HepG2 (cell line): ENCODE measurements around the gene ELFN1. TPM values are rescaled to one million over a fixed set of nuclear protein-coding genes. Genes with fewer than 3 reads are reported as not detected.

Experiments
- FOSL1 ChIP-seq: sonication (generic); formaldehyde crosslinking; IDR thresholded peaks from 2 replicates; pipeline ENCODE4 v1.9.0; 2021; ENCODE audit warnings: missing genetic modification reagents, borderline replicate concordance
- FOXA1 ChIP-seq, 2 experiments: fragments of 450-650 bp in 1 of 2; sonication (generic) in 1 of 2; formaldehyde crosslinking in 1 of 2; IDR thresholded peaks; 2 replicates each; pipeline versions ENCODE4 v1.4.0 to v1.6.1; 2016 to 2020; ENCODE audit warnings: missing genetic modification reagents in 1 of 2
- FOXP4 ChIP-seq: sonication (generic); formaldehyde crosslinking; IDR thresholded peaks from 2 replicates; pipeline ENCODE4 v1.4.0; 2020; ENCODE audit warnings: missing genetic modification reagents
- KLF13 ChIP-seq: sonication (generic); formaldehyde crosslinking; IDR thresholded peaks from 2 replicates; pipeline ENCODE4 v1.4.0; 2020; ENCODE audit warnings: mild to moderate bottlenecking, missing genetic modification reagents
- LRRFIP1 ChIP-seq: sonication (generic); formaldehyde crosslinking; conservative IDR thresholded peaks from 2 replicates; pipeline ENCODE4 v1.4.0; 2020; ENCODE audit warnings: missing genetic modification reagents
- MTF1 ChIP-seq: sonication (generic); formaldehyde crosslinking; IDR thresholded peaks from 2 replicates; pipeline ENCODE4 v1.5.0; 2020; ENCODE audit warnings: missing genetic modification reagents
- POGK ChIP-seq: sonication (generic); formaldehyde crosslinking; conservative IDR thresholded peaks from 2 replicates; pipeline ENCODE4 v1.8.0; 2022; ENCODE audit warnings: mild to moderate bottlenecking, moderate library complexity, missing genetic modification reagents
- TBP ChIP-seq: sonication (generic); formaldehyde crosslinking; IDR thresholded peaks from 2 replicates; pipeline ENCODE4 v1.5.0; 2020; ENCODE audit warnings: missing genetic modification reagents
- ZBTB10 ChIP-seq: sonication (generic); formaldehyde crosslinking; IDR thresholded peaks from 2 replicates; pipeline ENCODE4 v1.4.0; 2020; ENCODE audit warnings: missing genetic modification reagents, borderline replicate concordance
- ZNF317 ChIP-seq: sonication (generic); formaldehyde crosslinking; IDR thresholded peaks from 2 replicates; pipeline ENCODE4 v1.5.0; 2020; ENCODE audit warnings: mild to moderate bottlenecking, missing genetic modification reagents
- ZNF414 ChIP-seq: sonication (generic); formaldehyde crosslinking; IDR thresholded peaks from 2 replicates; pipeline ENCODE4 v1.5.0; 2020; ENCODE audit warnings: missing genetic modification reagents
- ZSCAN21 ChIP-seq: sonication (generic); formaldehyde crosslinking; IDR thresholded peaks from 2 replicates; pipeline ENCODE4 v1.8.0; 2022; ENCODE audit warnings: mild to moderate bottlenecking, missing genetic modification reagents, moderate library complexity, borderline replicate concordance
- polyA plus RNA-seq, 8 experiments: library from polyadenylated mRNA; depleted of rRNA in 3 of 8; stranded (reverse) in 7 of 8; unstranded in 1 of 8; fragments of >200 nt; fragmentation: Illumina TruSeq in 4 of 8; extraction: Trizol in 4 of 8; gene quantifications; 2 replicates each; pipeline versions ENCODE4 v1.2.1 to v1.2.3, GENCODE V29; 2011 to 2016; ENCODE audit warnings: low read depth in 4 of 8, missing spikeins in 1 of 8, mixed read lengths in 1 of 8; ENCODE audit not compliant: insufficient read depth in 1 of 8
- total RNA-seq, 5 experiments: library from RNA; depleted of rRNA; stranded (reverse); fragments of >200 nt; fragmentation: Illumina TruSeq; extraction: Trizol; gene quantifications; 2 replicates each; pipeline ENCODE4 v1.2.3, GENCODE V29; 2016; ENCODE audit warnings: low read depth in 1 of 5
- TF ChIP-seq, protein P1 (sequence below): IDR thresholded peaks from 2 replicates; pipeline ENCODE4 v1.4.0; 2020; ENCODE audit warnings: mild to moderate bottlenecking, missing genetic modification reagents

Gene ELFN1
- total and polyA plus RNA-seq, 2 of the 13 experiments (the other 11 are each of a cell fraction or from before 2014, with no cell fraction given) = 0.13 to 0.18 TPM

- TF ChIP-seq ZBTB10 = peak; percentile 87
- no peak for TF ChIP-seq ZNF317 (CRISPR knock-in tag)
- TF ChIP-seq, protein P1, sequence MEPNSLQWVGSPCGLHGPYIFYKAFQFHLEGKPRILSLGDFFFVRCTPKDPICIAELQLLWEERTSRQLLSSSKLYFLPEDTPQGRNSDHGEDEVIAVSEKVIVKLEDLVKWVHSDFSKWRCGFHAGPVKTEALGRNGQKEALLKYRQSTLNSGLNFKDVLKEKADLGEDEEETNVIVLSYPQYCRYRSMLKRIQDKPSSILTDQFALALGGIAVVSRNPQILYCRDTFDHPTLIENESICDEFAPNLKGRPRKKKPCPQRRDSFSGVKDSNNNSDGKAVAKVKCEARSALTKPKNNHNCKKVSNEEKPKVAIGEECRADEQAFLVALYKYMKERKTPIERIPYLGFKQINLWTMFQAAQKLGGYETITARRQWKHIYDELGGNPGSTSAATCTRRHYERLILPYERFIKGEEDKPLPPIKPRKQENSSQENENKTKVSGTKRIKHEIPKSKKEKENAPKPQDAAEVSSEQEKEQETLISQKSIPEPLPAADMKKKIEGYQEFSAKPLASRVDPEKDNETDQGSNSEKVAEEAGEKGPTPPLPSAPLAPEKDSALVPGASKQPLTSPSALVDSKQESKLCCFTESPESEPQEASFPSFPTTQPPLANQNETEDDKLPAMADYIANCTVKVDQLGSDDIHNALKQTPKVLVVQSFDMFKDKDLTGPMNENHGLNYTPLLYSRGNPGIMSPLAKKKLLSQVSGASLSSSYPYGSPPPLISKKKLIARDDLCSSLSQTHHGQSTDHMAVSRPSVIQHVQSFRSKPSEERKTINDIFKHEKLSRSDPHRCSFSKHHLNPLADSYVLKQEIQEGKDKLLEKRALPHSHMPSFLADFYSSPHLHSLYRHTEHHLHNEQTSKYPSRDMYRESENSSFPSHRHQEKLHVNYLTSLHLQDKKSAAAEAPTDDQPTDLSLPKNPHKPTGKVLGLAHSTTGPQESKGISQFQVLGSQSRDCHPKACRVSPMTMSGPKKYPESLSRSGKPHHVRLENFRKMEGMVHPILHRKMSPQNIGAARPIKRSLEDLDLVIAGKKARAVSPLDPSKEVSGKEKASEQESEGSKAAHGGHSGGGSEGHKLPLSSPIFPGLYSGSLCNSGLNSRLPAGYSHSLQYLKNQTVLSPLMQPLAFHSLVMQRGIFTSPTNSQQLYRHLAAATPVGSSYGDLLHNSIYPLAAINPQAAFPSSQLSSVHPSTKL (CRISPR knock-in tag) = no peak
- no peak for TF ChIP-seq ZNF414 (CRISPR knock-in tag)
- no peak for TF ChIP-seq MTF1 (CRISPR knock-in tag)
- TF ChIP-seq ZSCAN21 (CRISPR knock-in tag) = no peak
- no peak for TF ChIP-seq POGK (CRISPR knock-in tag)
- no peak for TF ChIP-seq FOXP4 (CRISPR knock-in tag)
- TF ChIP-seq FOXA1 (IDR thresholded peaks at IDR 0.05) = no peak
- no peak for TF ChIP-seq FOXA1 (CRISPR knock-in tag; IDR thresholded peaks at IDR 0.05)
- no peak for TF ChIP-seq KLF13 (CRISPR knock-in tag)
- no peak for TF ChIP-seq FOSL1 (CRISPR knock-in tag)
- no peak for TF ChIP-seq LRRFIP1 (CRISPR knock-in tag)
- TF ChIP-seq TBP = no peak
Observed at GRCh38 chr7:1650363-1651030, 19.6 kb upstream of the ELFN1 start (continued).
